Retina (tissue), 1 donor: ENCODE data around the gene CD247.

Source experiments
- DNase-seq: peaks from one replicate; pipeline ENCODE4 v3.0.0-alpha.2; 2016

Gene CD247

GRCh38 chr1:167484726-167485502 lies 33.4 kb downstream of the CD247 start:
- DNase-seq, result no peak

GRCh38 chr1:167483790-167484189 lies 34.5 kb downstream of the CD247 start:
- no peak for DNase-seq

GRCh38 chr1:167482184-167482583 lies 36.1 kb downstream of the CD247 start:
- DNase-seq, result no peak

- DNase-seq, result no peak
Measured at GRCh38 chr1:167479331-167479979, 38.9 kb downstream of the CD247 start.

GRCh38 chr1:167477986-167478385 lies 40.3 kb downstream of the CD247 start:
- no peak for DNase-seq

- DNase-seq, result no peak
Measured at GRCh38 chr1:167476061-167476460, 42.3 kb downstream of the CD247 start.

- DNase-seq, result no peak
Measured at GRCh38 chr1:167474191-167474641, 44.1 kb downstream of the CD247 start.

GRCh38 chr1:167473761-167474160 lies 44.6 kb downstream of the CD247 start:
- no peak for DNase-seq

GRCh38 chr1:167472752-167473521 lies 45.4 kb downstream of the CD247 start:
- no peak for DNase-seq

GRCh38 chr1:167471568-167471967 lies 46.8 kb downstream of the CD247 start:
- DNase-seq, result no peak

- no peak for DNase-seq
Measured at GRCh38 chr1:167469280-167469965, 48.9 kb downstream of the CD247 start.

GRCh38 chr1:167467752-167468151 lies 50.6 kb downstream of the CD247 start:
- DNase-seq, result no peak

- no peak for DNase-seq
Measured at GRCh38 chr1:167467126-167467710, 51.1 kb downstream of the CD247 start.

GRCh38 chr1:167465743-167466142 lies 52.6 kb downstream of the CD247 start:
- no peak for DNase-seq

GRCh38 chr1:167465018-167465417 lies 53.3 kb downstream of the CD247 start:
- no peak for DNase-seq

GRCh38 chr1:167463875-167464575 lies 54.3 kb downstream of the CD247 start:
- DNase-seq, result no peak

GRCh38 chr1:167463080-167463479 lies 55.2 kb downstream of the CD247 start:
- no peak for DNase-seq

- no peak for DNase-seq
Measured at GRCh38 chr1:167462341-167462740, 56.0 kb downstream of the CD247 start.

- DNase-seq, result no peak
Measured at GRCh38 chr1:167460836-167461235, 57.5 kb downstream of the CD247 start.

GRCh38 chr1:167457936-167458584 lies 60.3 kb downstream of the CD247 start:
- DNase-seq, result no peak

GRCh38 chr1:167456926-167457325 lies 61.4 kb downstream of the CD247 start:
- no peak for DNase-seq
